NCI-H82 treated with DMSO at 0.1 percent for 48 hours (cell line): Measurements from ENCODE around the gene LAMTOR4.

ENCODE experiments used
- DNase-seq: peaks from one replicate; lab custom pipeline; 2025; ENCODE audit not compliant: unreplicated experiment; lab: John Stamatoyannopoulos, UW

Gene LAMTOR4

GRCh38 chr7:100152937-100153666 is 4.4 kb downstream of the LAMTOR4 start:
- no peak for DNase-seq

DNA sequence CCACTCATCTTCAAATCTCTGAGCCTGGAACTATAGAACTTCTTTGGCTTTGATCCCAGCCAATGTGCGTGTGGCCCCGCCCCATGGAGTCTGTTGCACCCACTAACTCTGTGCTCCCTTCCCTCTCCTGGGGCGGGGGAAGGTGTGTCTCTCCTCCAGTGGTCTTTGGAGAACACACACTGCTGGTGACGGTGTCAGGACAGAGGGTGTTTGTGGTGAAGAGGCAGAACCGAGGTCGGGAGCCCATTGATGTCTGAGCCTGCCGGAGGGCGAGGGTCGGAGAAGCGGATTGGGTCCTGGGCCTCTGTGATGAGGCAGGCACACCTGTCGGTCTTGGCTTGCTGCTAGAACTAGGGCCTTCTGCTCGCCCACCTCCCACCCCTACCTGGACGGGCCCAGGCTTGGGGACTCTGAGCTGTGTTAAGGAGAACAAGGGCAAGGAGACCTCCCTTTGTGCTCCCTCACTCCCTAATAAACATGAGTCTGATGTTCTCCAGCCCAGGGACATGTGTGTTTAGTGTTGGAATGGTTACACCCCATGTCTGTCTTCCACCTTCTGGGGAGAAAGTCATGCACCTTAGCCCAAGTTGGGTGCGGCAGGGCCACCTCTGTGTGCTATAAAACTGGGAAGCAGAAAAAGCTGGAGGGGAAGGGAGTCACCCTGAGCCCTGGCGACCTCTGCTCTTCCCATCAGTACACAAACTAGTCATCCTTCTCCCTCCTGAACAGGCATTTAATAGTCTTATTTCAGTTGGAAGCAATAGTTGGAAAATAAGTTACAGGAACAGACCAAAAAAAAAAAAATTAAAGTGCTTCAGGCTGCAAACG is 5.2 kb downstream of the LAMTOR4 start:
- no peak for DNase-seq

GRCh38 chr7:100154651-100155491 is 6.2 kb downstream of the LAMTOR4 start:
- no peak for DNase-seq

GRCh38 chr7:100155553-100156317 is 7.0 kb downstream of the LAMTOR4 start:
- DNase-seq: no peak

- DNase-seq: no peak
Observed at GRCh38 chr7:100156331-100157068, 7.8 kb downstream of the LAMTOR4 start.

DNA sequence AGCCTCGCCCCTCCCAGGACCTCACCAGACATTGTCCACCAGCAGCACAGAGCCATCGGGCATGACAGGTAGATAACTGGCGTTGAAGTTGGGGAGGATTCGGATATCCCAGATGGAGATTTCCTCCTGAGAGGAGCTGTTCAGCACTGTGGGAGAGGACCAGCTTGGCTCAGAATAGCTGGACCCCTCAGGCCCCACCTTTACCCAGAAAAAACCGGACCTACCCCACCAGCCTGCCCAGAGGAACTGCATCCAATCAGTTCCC is 8.3 kb downstream of the LAMTOR4 start:
- DNase-seq: no peak

- DNase-seq: no peak
Observed at GRCh38 chr7:100157334-100158228, 8.9 kb downstream of the LAMTOR4 start.

GRCh38 chr7:100158229-100159098 is 9.7 kb downstream of the LAMTOR4 start, which contains the start of gene TRAPPC14:
Gene TRAPPC14 (minus strand): TSS chr7:100158723. CDS start chr7:100158499, 224 bp downstream.
- peak; percentile 76 for DNase-seq

DNA sequence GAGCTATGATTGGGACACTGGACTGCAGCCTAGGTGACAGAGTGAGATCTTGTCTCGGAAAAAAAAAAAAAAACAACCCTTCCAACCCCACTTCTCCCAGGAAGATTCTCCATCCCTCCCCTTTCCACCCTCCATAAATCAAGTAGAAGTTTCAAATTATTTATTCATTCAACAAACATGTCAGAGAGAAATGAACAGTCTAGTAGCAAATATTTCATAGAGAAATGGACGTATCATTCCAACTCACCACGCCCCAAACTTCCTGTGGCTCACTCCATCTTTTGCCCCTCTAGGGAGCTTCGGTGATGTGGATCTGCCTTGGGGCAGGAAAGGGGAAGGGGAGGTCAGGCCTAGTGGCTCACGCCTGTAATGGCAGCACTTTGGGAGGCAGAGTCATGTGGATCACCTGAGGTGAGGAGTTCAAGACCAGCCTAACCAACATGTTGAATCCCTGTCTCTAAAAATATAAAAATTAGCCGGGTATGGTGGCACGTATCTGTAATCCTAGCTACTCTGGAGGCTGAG is 10.4 kb downstream of the LAMTOR4 start:
- no peak for DNase-seq

GRCh38 chr7:100160067-100160466 is 11.3 kb downstream of the LAMTOR4 start:
- no peak for DNase-seq

DNA sequence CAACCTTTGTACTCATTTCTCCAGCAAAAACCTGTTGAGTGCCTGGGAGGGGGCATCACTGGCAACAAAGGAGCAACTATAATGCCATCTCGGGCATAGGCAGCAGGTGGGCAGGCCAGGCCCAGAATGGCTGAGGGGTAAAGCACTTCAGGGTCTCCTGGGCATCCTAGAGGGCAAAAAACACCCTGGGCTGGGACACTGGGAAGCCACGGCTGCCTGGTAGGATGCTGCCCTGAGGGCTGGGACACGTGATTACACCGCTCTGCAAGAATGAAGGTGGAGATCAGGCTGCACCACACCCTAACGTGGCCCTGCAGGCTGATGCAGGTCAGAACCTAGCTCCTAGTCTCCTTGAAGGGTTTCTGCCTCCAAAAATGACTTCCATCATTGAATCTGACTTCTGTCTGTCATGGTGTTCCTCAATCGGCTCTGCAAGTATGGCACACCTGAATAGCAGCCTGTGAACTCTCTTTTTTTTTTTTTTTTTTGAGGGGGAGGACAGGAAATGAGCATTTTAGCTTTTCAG is 14.4 kb downstream of the LAMTOR4 start:
- no peak for DNase-seq

GRCh38 chr7:100163871-100164270 is 15.2 kb downstream of the LAMTOR4 start:
- DNase-seq: no peak

DNA sequence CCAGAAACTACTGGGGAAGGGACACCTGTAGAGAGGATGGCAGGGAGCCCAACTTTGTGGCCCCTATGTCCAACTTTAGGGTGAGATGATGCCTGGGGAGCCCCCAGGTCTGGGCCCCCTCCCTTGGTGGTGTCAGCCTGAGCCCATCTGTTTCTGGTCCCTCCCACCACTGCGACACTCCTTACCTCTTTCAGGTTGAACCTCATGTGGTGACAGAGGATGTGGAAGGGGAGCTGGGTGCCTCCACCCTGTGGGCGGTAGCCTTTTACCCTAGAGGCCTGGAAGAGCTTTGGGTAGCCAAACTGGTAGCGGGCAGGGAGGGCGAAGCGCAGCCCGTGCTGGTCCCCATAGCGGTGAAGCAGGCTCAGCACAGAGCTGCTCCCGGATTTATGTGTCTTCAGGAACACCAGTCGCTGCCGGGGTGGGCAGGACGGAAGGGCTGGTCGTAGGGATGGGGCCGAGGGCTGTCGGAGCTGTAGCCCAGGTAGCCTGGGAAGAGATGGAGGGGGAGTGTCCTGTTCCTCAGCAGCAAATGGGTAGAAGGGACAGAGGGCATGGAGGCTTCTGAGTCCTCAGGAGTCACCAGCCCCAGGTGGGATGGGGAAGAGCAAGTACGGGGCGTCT is 17.7 kb downstream of the LAMTOR4 start:
- no peak for DNase-seq

- DNase-seq: no peak
Observed at GRCh38 chr7:100166970-100167911, 18.5 kb downstream of the LAMTOR4 start.

GRCh38 chr7:100167912-100168323 is 19.2 kb downstream of the LAMTOR4 start:
- no peak for DNase-seq
